Kidney (tissue), 14 donors: ENCODE results near the gene KIF3A. TPM values are rescaled to one million over a fixed set of nuclear protein-coding genes. Genes with fewer than 3 reads are reported as not detected.

Source experiments
- DNase-seq, 5 donors: peaks; one replicate each; pipeline ENCODE4 v3.0.0-alpha.2; 2013 to 2020
- FAIRE-seq: peaks from 2 replicates; lab custom pipeline; 2012; peaks lifted over from hg19 to GRCh38; lab: Jason Lieb, UNC
- H3K27ac ChIP-seq, 2 donors: one replicate each; pipeline ENCODE4 v1.7.0; 2013; ENCODE audit warnings: low read depth in 2 of 2, low read length in 2 of 2, inconsistent platforms in 1 of 2
- H3K27me3 ChIP-seq: one replicate; pipeline ENCODE4 v1.7.1; 2013; ENCODE audit warnings: low read length, inconsistent platforms; ENCODE audit not compliant: control insufficient read depth, insufficient read depth
- H3K36me3 ChIP-seq, 3 donors: one replicate each; pipeline versions ENCODE4 v1.7.0 to v1.7.1; 2013; ENCODE audit warnings: low read length in 3 of 3, control low read depth in 1 of 3, inconsistent platforms in 1 of 3; ENCODE audit not compliant: insufficient read depth in 3 of 3, control insufficient read depth in 2 of 3
- H3K4me1 ChIP-seq, 3 donors: one replicate each; pipeline versions ENCODE4 v1.7.0 to v1.7.1; 2013; ENCODE audit warnings: low read length in 3 of 3, inconsistent platforms in 1 of 3, low read depth in 1 of 3; ENCODE audit not compliant: control insufficient read depth in 2 of 3, insufficient read depth in 2 of 3
- H3K4me3 ChIP-seq, 3 donors: one replicate each; pipeline versions ENCODE4 v1.7.0 to v1.8.1; 2013; ENCODE audit warnings: low read length in 3 of 3, control low read depth in 1 of 3, inconsistent platforms in 1 of 3
- H3K9ac ChIP-seq, 3 donors: one replicate each; pipeline versions ENCODE4 v1.7.0 to v1.7.1; 2013; ENCODE audit warnings: low read length in 3 of 3, control low read depth in 1 of 3, inconsistent platforms in 1 of 3
- H3K9me3 ChIP-seq, 3 donors: one replicate each; pipeline versions ENCODE4 v1.7.0 to v1.7.1; 2013; ENCODE audit warnings: low read length in 3 of 3, control low read depth in 1 of 3, inconsistent platforms in 1 of 3; ENCODE audit not compliant: control insufficient read depth in 2 of 3, insufficient read depth in 1 of 3
- intact Hi-C: fragments of 100-400 bp; cut with DNase I; formaldehyde crosslinking; loops from one replicate; pipeline ENCODE4 v1.11.1; 2022
- polyA plus RNA-seq: library from polyadenylated mRNA; stranded (reverse); fragments of 350-450 nt; fragmentation: Illumina TruSeq; extraction: RNeasy Lipid Tissue Mini Kit (QIAGEN cat#74804); gene quantifications from one replicate; pipeline ENCODE4 v1.2.3, GENCODE V29; 2014; ENCODE audit warnings: low read depth, low replicate concordance; ENCODE audit not compliant: insufficient read depth
- total RNA-seq: library from RNA; stranded (reverse); fragmentation: NEBNext Ultra II Directional; extraction: Animal tissue kit (Norgen Biotek cat#: 25700); gene quantifications from one replicate; pipeline ENCODE4 v1.2.1, GENCODE V29; 2021
- TF ChIP-seq, protein P1 (sequence below): IDR thresholded peaks from 3 replicates; pipeline ENCODE4 v1.5.1; 2012; ENCODE audit warnings: mild to moderate bottlenecking, moderate library complexity, borderline replicate concordance; ENCODE audit not compliant: insufficient read depth; ENCODE audit errors: extremely low read depth
- donor health status: control.
- donor health status: control.
- donor health status: control.
- donor health status: control.
- donor health status: control.
- donor health status: DM: yes; HTN: yes; CAD: no.
- donor health status: Normal renal cell carcinoma (clear cell type).

KIF3A gene
- total and polyA plus RNA-seq, 2 donors from 2014 or later = 7.1 to 13.9 TPM

DNA sequence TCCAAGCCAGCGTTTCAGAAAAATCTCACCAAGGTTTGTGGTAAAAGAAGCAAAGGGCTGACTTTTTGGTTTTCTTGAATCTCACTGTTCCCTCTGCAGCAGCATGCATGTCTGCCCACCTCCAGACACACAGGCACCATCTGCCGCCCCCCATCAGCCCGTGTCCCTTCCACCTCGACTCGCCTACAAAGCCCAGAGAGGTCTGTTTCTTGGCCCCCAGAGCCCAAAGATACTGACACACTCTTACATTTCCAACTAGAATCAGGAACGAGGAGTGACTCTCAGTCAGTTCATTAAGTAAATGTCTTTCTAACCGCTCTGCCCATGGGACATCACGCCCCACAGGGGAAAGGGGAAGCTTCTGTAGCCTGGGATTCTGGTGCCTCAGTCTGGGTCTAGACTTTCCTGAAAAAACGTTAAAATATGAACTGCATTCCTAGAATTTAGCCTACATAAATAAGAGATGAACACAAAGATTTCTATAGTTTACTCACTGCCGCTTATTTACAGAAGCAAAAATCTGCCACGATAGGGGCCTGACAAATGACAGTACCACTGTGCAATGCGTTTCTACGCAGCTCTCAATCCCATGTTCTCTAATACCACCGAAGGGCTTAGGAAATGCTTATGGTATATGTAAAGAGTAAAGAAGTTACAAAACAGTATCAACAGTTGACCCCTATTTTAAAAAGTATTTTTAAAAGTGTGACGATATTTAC, 59.5 kb downstream of the KIF3A start:
- Histone ChIP-seq H3K4me3 (no peak overlapping the region), H3K36me3 (no peaks in the 10 kb centered on the region), H3K4me1 (no peaks in the 10 kb centered on the region), H3K27me3 (no peaks in the 10 kb centered on the region), H3K27ac (no peak overlapping the region), H3K9ac (no peak overlapping the region), H3K9me3 (no peaks in the 10 kb centered on the region)
- FAIRE-seq = no peak
- intact Hi-C loops = no loop called here
- DNase-seq = no peak
- TF ChIP-seq, protein P1, sequence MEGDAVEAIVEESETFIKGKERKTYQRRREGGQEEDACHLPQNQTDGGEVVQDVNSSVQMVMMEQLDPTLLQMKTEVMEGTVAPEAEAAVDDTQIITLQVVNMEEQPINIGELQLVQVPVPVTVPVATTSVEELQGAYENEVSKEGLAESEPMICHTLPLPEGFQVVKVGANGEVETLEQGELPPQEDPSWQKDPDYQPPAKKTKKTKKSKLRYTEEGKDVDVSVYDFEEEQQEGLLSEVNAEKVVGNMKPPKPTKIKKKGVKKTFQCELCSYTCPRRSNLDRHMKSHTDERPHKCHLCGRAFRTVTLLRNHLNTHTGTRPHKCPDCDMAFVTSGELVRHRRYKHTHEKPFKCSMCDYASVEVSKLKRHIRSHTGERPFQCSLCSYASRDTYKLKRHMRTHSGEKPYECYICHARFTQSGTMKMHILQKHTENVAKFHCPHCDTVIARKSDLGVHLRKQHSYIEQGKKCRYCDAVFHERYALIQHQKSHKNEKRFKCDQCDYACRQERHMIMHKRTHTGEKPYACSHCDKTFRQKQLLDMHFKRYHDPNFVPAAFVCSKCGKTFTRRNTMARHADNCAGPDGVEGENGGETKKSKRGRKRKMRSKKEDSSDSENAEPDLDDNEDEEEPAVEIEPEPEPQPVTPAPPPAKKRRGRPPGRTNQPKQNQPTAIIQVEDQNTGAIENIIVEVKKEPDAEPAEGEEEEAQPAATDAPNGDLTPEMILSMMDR = no peak

DNA sequence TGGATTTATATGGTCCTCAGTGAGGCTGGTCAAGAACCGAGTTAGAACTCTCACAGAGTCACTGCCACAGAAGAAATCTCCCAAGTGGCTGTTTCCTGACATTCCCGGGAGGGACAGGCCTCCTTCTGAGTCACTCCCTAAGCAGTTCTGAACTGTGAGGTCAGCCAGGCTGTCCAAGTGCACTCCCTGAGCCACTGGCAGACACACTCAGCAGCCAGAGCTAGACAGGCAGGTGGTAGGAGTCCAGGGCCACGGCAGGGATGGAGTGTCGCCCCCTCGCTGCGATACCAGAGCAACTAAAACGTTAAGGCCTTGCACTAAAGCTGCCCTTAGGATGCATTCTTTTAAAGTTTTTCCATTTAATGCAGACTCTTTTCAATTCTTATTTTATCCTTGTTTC, 60.2 kb downstream of the KIF3A start:
- no peak for FAIRE-seq

DNA sequence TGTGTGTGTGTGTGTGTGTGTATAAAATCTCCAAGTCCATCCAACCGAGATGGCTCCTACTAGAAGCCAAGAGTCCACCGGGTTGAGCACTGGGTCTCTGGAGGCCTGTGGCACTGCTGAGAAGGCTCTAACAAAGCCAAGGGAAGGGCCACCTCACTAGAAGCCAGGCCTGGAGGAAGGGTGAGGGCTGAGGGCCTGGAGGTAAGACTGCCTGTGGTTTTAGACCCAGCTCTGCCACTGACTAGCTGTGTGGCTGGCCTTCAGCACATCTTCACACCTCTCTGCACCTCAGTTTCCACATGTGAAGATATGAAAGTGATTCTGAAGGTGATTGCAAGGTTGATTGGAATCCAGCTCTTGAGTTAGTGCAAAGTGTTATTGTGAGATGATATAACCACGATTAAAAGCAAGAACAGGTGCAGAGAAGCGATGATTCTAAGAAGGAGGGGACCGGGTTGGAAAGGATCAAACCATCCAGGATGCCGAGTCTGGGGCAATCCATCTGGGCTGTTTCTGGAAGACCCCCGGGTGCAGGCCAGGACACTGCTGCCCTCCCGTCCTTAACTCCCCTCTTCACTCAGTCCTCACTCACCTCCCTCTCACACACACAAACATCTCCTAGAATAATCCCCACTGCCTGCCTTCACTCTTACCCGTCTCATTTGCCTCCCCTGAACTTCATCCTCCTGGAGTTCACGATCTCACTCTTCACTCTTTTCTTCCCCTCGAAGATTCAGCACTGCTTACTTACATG, 61.2 kb downstream of the KIF3A start:
- H3K9ac ChIP-seq = no peak overlapping the region
- no peak for DNase-seq
- no peak for FAIRE-seq
- no peaks in the 10 kb centered on the region for H3K9me3 ChIP-seq
- TF ChIP-seq, protein P1 = no peak
- H3K4me1 ChIP-seq = no peaks in the 10 kb centered on the region
- H3K27ac ChIP-seq = no peak overlapping the region
- H3K36me3 ChIP-seq = no peaks in the 10 kb centered on the region
- H3K27me3 ChIP-seq = no peaks in the 10 kb centered on the region
- intact Hi-C loops = no loop called here
- no peak overlapping the region for H3K4me3 ChIP-seq

More for the DNA sequence above, 60.2 kb downstream of the KIF3A start:
- intact Hi-C loops = no loop called here
- Histone ChIP-seq H3K36me3 (no peaks in the 10 kb centered on the region), H3K9ac (no peak overlapping the region), H3K27me3 (no peaks in the 10 kb centered on the region), H3K4me3 (no peak overlapping the region), H3K27ac (no peak overlapping the region), H3K4me1 (no peaks in the 10 kb centered on the region), H3K9me3 (no peaks in the 10 kb centered on the region)
- TF ChIP-seq, protein P1 = no peak
- DNase-seq = no peak
